Fibroblast of lung (primary cell): ENCODE data around the gene FGGY. TPM values are rescaled to one million over a fixed set of nuclear protein-coding genes. Genes with fewer than 3 reads are reported as not detected.
A peak's percentile ranks its signal among the peaks of the same experiment; 100 is the strongest.
"Not testable (repeated sequence)": the region's sequence is repeated elsewhere in the genome, so short reads cannot be mapped to it uniquely, and the experiment has no call there.

Source experiments
- DNase-seq, 2 donors: peaks; one replicate each; pipeline versions ENCODE4 v3.0.0 to v3.0.0-alpha.2; 2010; ENCODE audit warnings: low read depth in 2 of 2
- H2AFZ ChIP-seq: 2 replicates; pipeline ENCODE4 v1.5.1; 2012; ENCODE audit warnings: low read length, control low read depth, inconsistent platforms
- H3K27ac ChIP-seq: 2 replicates; pipeline ENCODE4 v1.5.1; 2011; ENCODE audit warnings: low read length, control low read depth; ENCODE audit not compliant: insufficient read depth
- H3K27me3 ChIP-seq: 2 replicates; pipeline ENCODE4 v1.5.1; 2011; ENCODE audit warnings: mild to moderate bottlenecking, low read length; ENCODE audit not compliant: control insufficient read depth, insufficient read depth
- H3K36me3 ChIP-seq: 2 replicates; pipeline ENCODE4 v1.5.1; 2011; ENCODE audit warnings: low read length; ENCODE audit not compliant: control insufficient read depth, insufficient read depth
- H3K4me1 ChIP-seq: 2 replicates; pipeline ENCODE4 v1.5.1; 2011; ENCODE audit warnings: low read length; ENCODE audit not compliant: control insufficient read depth, insufficient read depth; ENCODE audit errors: extremely low read depth
- H3K4me2 ChIP-seq: 2 replicates; pipeline ENCODE4 v1.5.1; 2011; ENCODE audit warnings: low read length, control low read depth; ENCODE audit not compliant: insufficient read depth; ENCODE audit errors: extremely low read depth
- H3K4me3 ChIP-seq, 4 experiments: fragments of 200-600 bp in 1 of 4; sonication (generic) in 1 of 4; replicated peaks in 1 of 4; 2 replicates each; pipeline ENCODE4 v1.5.1; 2011 to 2016; ENCODE audit warnings: low read length in 4 of 4, low read depth in 3 of 4, mild to moderate bottlenecking in 3 of 4, control low read depth in 2 of 4, inconsistent platforms in 1 of 4, mixed read lengths in 1 of 4; ENCODE audit not compliant: insufficient read depth in 1 of 4; ENCODE audit errors: control extremely low read depth in 1 of 4
- H3K79me2 ChIP-seq: 2 replicates; pipeline ENCODE4 v1.5.1; 2012; ENCODE audit warnings: mild to moderate bottlenecking, low read length, inconsistent platforms; ENCODE audit not compliant: control insufficient read depth, insufficient read depth
- H3K9ac ChIP-seq: 2 replicates; pipeline ENCODE4 v1.5.1; 2011; ENCODE audit warnings: mild to moderate bottlenecking, low read length, control low read depth; ENCODE audit not compliant: insufficient read depth
- H3K9me3 ChIP-seq: 2 replicates; pipeline ENCODE4 v1.5.1; 2012; ENCODE audit warnings: low read depth, low read length; ENCODE audit not compliant: control insufficient read depth, insufficient read depth
- H4K20me1 ChIP-seq: 2 replicates; pipeline ENCODE4 v1.5.1; 2011; ENCODE audit warnings: low read length; ENCODE audit not compliant: control insufficient read depth, insufficient read depth; ENCODE audit errors: extremely low read depth
- EZH2 ChIP-seq: IDR thresholded peaks from 2 replicates; pipeline ENCODE4 v1.5.1; 2012; ENCODE audit warnings: low read length, control low read depth, mild to moderate bottlenecking; ENCODE audit errors: missing control alignments
- polyA plus RNA-seq, 2 donors: library from polyadenylated mRNA; depleted of rRNA in 1 of 2; stranded (reverse) in 1 of 2; unstranded in 1 of 2; fragments of >200 nt; gene quantifications; 2 replicates each; pipeline ENCODE4 v1.2.1, GENCODE V29; 2011 to 2012; ENCODE audit warnings: missing spikeins in 1 of 2
- total RNA-seq: library from RNA; depleted of rRNA; stranded (reverse); fragments of >200 nt; gene quantifications from 2 replicates; pipeline ENCODE4 v1.2.1, GENCODE V29; 2014
- TF ChIP-seq, protein P1 (sequence below), 2 donors: IDR thresholded peaks in 1 of 2; conservative IDR thresholded peaks in 1 of 2; 1 replicate in 1 of 2; 2 replicates in 1 of 2; pipeline ENCODE4 v1.5.1; 2011 to 2012; ENCODE audit warnings: low read length in 2 of 2, control low read depth in 1 of 2, inconsistent platforms in 1 of 2, low read depth in 1 of 2, mild to moderate bottlenecking in 1 of 2

Gene FGGY
- total and polyA plus RNA-seq, 2 donors (not counting 1 experiment from before 2014, with no cell fraction given), result 9.5 to 32.4 TPM

- Histone ChIP-seq H2AFZ (no peak overlapping the region), H3K36me3 (no peaks in the 10 kb centered on the region), H3K27me3 (no peaks in the 10 kb centered on the region), H3K79me2 (no peaks in the 10 kb centered on the region), H3K9ac (no peak overlapping the region), H3K9me3 (no peaks in the 10 kb centered on the region), H3K4me1 (peaks cover 26% of the 10 kb centered on the region), H3K4me2 (no peak overlapping the region), H3K4me3 (no peak overlapping the region), H3K27ac (no peak overlapping the region), H4K20me1 (no peaks in the 10 kb centered on the region)
- DNase-seq, result no peak
- TF ChIP-seq, protein P1, sequence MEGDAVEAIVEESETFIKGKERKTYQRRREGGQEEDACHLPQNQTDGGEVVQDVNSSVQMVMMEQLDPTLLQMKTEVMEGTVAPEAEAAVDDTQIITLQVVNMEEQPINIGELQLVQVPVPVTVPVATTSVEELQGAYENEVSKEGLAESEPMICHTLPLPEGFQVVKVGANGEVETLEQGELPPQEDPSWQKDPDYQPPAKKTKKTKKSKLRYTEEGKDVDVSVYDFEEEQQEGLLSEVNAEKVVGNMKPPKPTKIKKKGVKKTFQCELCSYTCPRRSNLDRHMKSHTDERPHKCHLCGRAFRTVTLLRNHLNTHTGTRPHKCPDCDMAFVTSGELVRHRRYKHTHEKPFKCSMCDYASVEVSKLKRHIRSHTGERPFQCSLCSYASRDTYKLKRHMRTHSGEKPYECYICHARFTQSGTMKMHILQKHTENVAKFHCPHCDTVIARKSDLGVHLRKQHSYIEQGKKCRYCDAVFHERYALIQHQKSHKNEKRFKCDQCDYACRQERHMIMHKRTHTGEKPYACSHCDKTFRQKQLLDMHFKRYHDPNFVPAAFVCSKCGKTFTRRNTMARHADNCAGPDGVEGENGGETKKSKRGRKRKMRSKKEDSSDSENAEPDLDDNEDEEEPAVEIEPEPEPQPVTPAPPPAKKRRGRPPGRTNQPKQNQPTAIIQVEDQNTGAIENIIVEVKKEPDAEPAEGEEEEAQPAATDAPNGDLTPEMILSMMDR (conservative IDR thresholded peaks at IDR 0.05 in 1 of 2, IDR thresholded peaks at IDR 0.05 in 1 of 2; ENCODE audit: low read depth in 1 of 2, low read length in 2 of 2), result no peak
- no peak for TF ChIP-seq EZH2
These were observed 409.4 kb downstream of the FGGY start for GRCh38 chr1:59706303-59706599.

DNA sequence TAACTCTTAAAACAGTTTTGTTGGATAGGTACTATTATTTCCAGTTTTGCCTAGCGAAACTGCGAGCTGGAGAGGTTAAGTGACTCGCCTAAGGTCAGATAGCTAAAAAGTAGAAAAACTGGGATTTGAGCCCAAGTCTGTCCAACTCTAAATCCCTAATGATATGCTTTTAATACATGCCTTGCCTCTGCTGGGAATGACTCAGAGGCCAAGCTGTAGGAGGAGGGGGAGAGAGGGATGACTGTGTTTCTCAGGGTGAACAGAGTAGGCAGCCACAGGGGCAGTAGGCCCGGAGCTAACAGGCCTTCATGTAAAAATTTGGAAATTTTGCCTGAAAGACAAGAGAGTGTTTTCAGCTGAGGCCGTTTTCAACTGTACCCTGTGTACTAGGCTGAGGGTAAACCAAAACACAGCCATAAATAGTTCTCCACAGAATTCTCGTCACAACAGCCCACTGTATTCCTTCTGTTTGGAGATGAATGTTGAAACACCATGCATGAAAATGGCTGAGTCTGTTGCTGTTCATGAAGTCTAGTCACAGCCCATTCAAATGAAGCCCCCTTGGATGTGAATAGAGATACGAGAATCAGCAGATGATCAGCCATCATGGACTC is 410.4 kb downstream of the FGGY start:
- H3K9ac ChIP-seq, result no peak overlapping the region
- TF ChIP-seq EZH2, result no peak
- TF ChIP-seq, protein P1 (conservative IDR thresholded peaks at IDR 0.05 in 1 of 2, IDR thresholded peaks at IDR 0.05 in 1 of 2; ENCODE audit: low read depth in 1 of 2, low read length in 2 of 2), result no peak
- H3K27ac ChIP-seq, result peak overlapping the region; percentile 41

DNA sequence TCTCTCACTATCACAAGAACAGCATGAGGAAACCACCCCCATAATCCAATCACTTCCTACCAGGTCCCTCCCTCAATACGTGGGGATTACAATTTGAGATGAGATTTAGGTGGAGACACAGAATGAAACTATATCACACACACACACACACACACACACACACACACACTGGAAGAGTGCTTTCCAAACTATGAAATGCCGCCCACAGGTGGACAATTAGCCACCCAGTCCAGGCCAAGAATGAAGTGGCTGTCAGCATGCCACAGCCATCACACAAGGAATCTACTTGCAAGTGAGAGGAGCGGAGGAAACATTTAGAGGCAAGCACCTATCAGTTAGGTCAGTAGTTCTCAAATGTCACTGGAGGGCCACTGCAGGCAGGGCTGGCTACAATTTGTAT is 412.4 kb downstream of the FGGY start:
- TF ChIP-seq, protein P1 (conservative IDR thresholded peaks at IDR 0.05 in 1 of 2, IDR thresholded peaks at IDR 0.05 in 1 of 2; ENCODE audit: low read depth in 1 of 2, low read length in 2 of 2), result no peak
- TF ChIP-seq EZH2, result no peak
- H3K36me3 ChIP-seq, result no peaks in the 10 kb centered on the region

More for the DNA sequence above, 410.4 kb downstream of the FGGY start:
- DNase-seq, result peak; percentile 98
- H3K4me3 ChIP-seq, result no peak overlapping the region
- H3K4me1 ChIP-seq, result peaks cover 26% of the 10 kb centered on the region
- no peaks in the 10 kb centered on the region for H4K20me1 ChIP-seq
- H3K9me3 ChIP-seq, result no peaks in the 10 kb centered on the region
- no peak overlapping the region for H3K4me2 ChIP-seq
- H3K27me3 ChIP-seq, result no peaks in the 10 kb centered on the region
- no peaks in the 10 kb centered on the region for H3K36me3 ChIP-seq
- H2AFZ ChIP-seq, result peak overlapping the region; percentile 11
- no peaks in the 10 kb centered on the region for H3K79me2 ChIP-seq

GRCh38 chr1:59710920-59711319 is 414.0 kb downstream of the FGGY start:
- not testable (repeated sequence) for H3K36me3 ChIP-seq, H3K79me2 ChIP-seq, H3K4me2 ChIP-seq, H3K4me3 ChIP-seq, DNase-seq, H4K20me1 ChIP-seq, H3K27me3 ChIP-seq, H2AFZ ChIP-seq, H3K27ac ChIP-seq, H3K9ac ChIP-seq, H3K9me3 ChIP-seq
- peaks cover 10% of the 10 kb centered on the region for H3K4me1 ChIP-seq

More for the DNA sequence above, 412.4 kb downstream of the FGGY start:
- H2AFZ ChIP-seq, result no peak overlapping the region
- H3K4me3 ChIP-seq, result no peak overlapping the region
- H4K20me1 ChIP-seq, result no peaks in the 10 kb centered on the region
- H3K4me1 ChIP-seq, result peaks cover 16% of the 10 kb centered on the region
- H3K4me2 ChIP-seq, result no peak overlapping the region
- no peak for DNase-seq
- H3K27ac ChIP-seq, result no peak overlapping the region
- no peaks in the 10 kb centered on the region for H3K79me2 ChIP-seq
- H3K27me3 ChIP-seq, result no peaks in the 10 kb centered on the region
- H3K9me3 ChIP-seq, result no peaks in the 10 kb centered on the region
- H3K9ac ChIP-seq, result no peak overlapping the region
